GM19035 (cell line): ENCODE data around the gene EIF1B.

Experiments used
- ATAC-seq: cut with Tn5 transposase; IDR thresholded peaks from one replicate; pipeline ENCODE4 v1.9.1; 2021; ENCODE audit not compliant: unreplicated experiment

Gene EIF1B

GRCh38 chr3:40308725-40309417, 636 bp upstream of the EIF1B start:
- ATAC-seq: no peak

- ATAC-seq: peak; percentile 36
Measured at GRCh38 chr3:40309925-40310695, 603 bp downstream of the EIF1B start.

GRCh38 chr3:40310705-40311104, 1.2 kb downstream of the EIF1B start:
- ATAC-seq: no peak

- no peak for ATAC-seq
Measured at GRCh38 chr3:40312661-40313226, 3.2 kb downstream of the EIF1B start.

GRCh38 chr3:40313975-40314860, 4.7 kb downstream of the EIF1B start:
- no peak for ATAC-seq

- ATAC-seq: peak; percentile 76
Measured at GRCh38 chr3:40317061-40317855, 7.8 kb downstream of the EIF1B start.

- ATAC-seq: no peak
Measured at GRCh38 chr3:40321818-40322217, 12.3 kb downstream of the EIF1B start.

- ATAC-seq: no peak
Measured at GRCh38 chr3:40323946-40324345, 14.4 kb downstream of the EIF1B start.

GRCh38 chr3:40324621-40325020, 15.1 kb downstream of the EIF1B start:
- no peak for ATAC-seq

- ATAC-seq: no peak
Measured at GRCh38 chr3:40325465-40325864, 16.0 kb downstream of the EIF1B start.

- no peak for ATAC-seq
Measured at GRCh38 chr3:40328374-40328773, 18.9 kb downstream of the EIF1B start.

GRCh38 chr3:40329071-40329470, 19.6 kb downstream of the EIF1B start:
- no peak for ATAC-seq

- no peak for ATAC-seq
Measured at GRCh38 chr3:40332684-40333083, 23.2 kb downstream of the EIF1B start.

GRCh38 chr3:40333416-40333815, 23.9 kb downstream of the EIF1B start:
- no peak for ATAC-seq

- ATAC-seq: no peak
Measured at GRCh38 chr3:40333852-40334251, 24.3 kb downstream of the EIF1B start.

- ATAC-seq: no peak
Measured at GRCh38 chr3:40336101-40336500, 26.6 kb downstream of the EIF1B start.

- no peak for ATAC-seq
Measured at GRCh38 chr3:40336511-40337135, 27.1 kb downstream of the EIF1B start.

- peak; percentile 69 for ATAC-seq
Measured at GRCh38 chr3:40337136-40338108, 27.9 kb downstream of the EIF1B start.

GRCh38 chr3:40339871-40340270, 30.4 kb downstream of the EIF1B start:
- ATAC-seq: no peak
